ENCODE data around the gene CLCA1. TPM values are rescaled to one million over a fixed set of nuclear protein-coding genes. Genes with fewer than 3 reads are reported as not detected.

Gene CLCA1
- total and polyA plus RNA-seq, 4 donors, result 0.06 to 0.10 TPM; not detected in 2

GRCh38 chr1:86477256-86477655, 8.5 kb downstream of the CLCA1 start:
- H3K36me3 ChIP-seq (ENCODE audit: control insufficient read depth, insufficient read depth, low read length), result no peaks in the 10 kb centered on the region
- no peak overlapping the region for H3K27ac ChIP-seq (ENCODE audit: low read depth, low read length)
- H3K4me1 ChIP-seq (ENCODE audit: control insufficient read depth, insufficient read depth, low read length), result no peaks in the 10 kb centered on the region
- no peaks in the 10 kb centered on the region for H3K27me3 ChIP-seq (ENCODE audit: control insufficient read depth, insufficient read depth, low read length)
- no peaks in the 10 kb centered on the region for H3K9me3 ChIP-seq (ENCODE audit: control insufficient read depth, insufficient read depth, low read length)
- no peak for DNase-seq (ENCODE audit: low read depth in 4 of 6, low spot score in 6 of 6)
- WGBS (ENCODE audit: insufficient coverage), result 90% methylated on average over 2 of the region's 4 CpGs
- H3K4me3 ChIP-seq (ENCODE audit: low read depth, low read length), result no peak overlapping the region

GRCh38 chr1:86477682-86478081, 9.0 kb downstream of the CLCA1 start:
- no peaks in the 10 kb centered on the region for H3K36me3 ChIP-seq (ENCODE audit: control insufficient read depth, insufficient read depth, low read length)
- no peak overlapping the region for H3K4me3 ChIP-seq (ENCODE audit: low read depth, low read length)
- DNase-seq (ENCODE audit: low read depth in 4 of 6, low spot score in 6 of 6), result no peak
- no peaks in the 10 kb centered on the region for H3K27me3 ChIP-seq (ENCODE audit: control insufficient read depth, insufficient read depth, low read length)
- WGBS (ENCODE audit: insufficient coverage), result 87% methylated on average over 3 of the region's 4 CpGs
- no peaks in the 10 kb centered on the region for H3K9me3 ChIP-seq (ENCODE audit: control insufficient read depth, insufficient read depth, low read length)
- H3K27ac ChIP-seq (ENCODE audit: low read depth, low read length), result no peak overlapping the region
- no peaks in the 10 kb centered on the region for H3K4me1 ChIP-seq (ENCODE audit: control insufficient read depth, insufficient read depth, low read length)

DNA sequence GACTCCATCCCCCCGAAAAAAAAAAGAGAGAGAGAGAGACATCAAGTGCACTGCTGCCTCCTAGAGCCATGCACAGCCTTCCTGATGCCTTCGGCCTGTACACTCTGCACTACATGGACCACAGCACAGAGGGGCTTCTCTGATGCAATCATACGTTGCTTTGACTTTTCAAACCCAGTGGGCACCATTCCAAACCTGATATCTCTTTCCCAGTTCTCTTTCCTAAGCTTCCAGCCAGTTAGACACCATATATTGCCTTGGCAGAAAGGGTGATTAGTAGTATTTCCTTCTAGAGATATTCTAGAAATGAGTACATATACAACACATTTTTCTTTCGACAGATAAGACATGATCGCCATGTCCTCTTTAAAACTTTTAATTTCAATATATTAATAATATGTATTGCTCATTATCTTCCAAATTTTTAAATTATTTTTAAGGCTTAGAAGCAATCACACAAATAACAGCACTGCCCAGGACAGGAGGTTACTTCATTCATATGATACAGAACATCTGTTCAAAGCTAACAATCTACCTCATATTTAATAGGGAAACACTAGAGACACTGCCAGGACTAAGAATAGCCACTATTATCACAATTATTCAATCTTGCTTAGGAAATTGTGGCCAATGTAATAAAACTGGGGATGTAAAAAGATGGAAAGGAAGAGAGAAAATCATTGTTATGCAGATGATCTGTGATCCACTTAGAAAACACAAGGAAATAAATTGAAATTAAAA, 9.9 kb downstream of the CLCA1 start:
- Histone ChIP-seq H3K27me3 (ENCODE audit: control insufficient read depth, insufficient read depth, low read length) (no peaks in the 10 kb centered on the region), H3K27ac (ENCODE audit: low read depth, low read length) (no peak overlapping the region), H3K4me1 (ENCODE audit: control insufficient read depth, insufficient read depth, low read length) (no peaks in the 10 kb centered on the region), H3K36me3 (ENCODE audit: control insufficient read depth, insufficient read depth, low read length) (no peaks in the 10 kb centered on the region), H3K4me3 (ENCODE audit: low read depth, low read length) (no peak overlapping the region), H3K9me3 (ENCODE audit: control insufficient read depth, insufficient read depth, low read length) (no peaks in the 10 kb centered on the region)
- WGBS (ENCODE audit: insufficient coverage), result 83% methylated on average over 3 of the region's 5 CpGs
- no peak for DNase-seq (ENCODE audit: low read depth in 4 of 6, low spot score in 6 of 6)

DNA sequence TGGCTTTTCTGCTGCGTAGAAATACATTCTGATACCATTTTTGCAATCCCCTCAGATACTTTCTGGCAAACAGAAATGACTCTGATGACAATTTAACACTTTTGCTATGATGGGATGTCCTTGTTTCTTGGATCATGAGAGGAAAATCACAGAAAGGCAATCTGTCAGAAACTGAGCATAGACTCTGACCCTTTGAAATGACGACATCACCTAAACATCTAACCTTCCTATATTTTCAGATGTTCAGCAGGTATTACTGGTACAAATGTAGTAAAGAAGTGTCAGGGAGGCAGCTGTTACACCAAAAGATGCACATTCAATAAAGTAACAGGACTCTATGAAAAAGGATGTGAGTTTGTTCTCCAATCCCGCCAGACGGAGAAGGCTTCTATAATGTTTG, 13.2 kb downstream of the CLCA1 start:
- Histone ChIP-seq H3K9me3 (ENCODE audit: control insufficient read depth, insufficient read depth, low read length) (no peaks in the 10 kb centered on the region), H3K27ac (ENCODE audit: low read depth, low read length) (no peak overlapping the region), H3K4me3 (ENCODE audit: low read depth, low read length) (no peak overlapping the region), H3K27me3 (ENCODE audit: control insufficient read depth, insufficient read depth, low read length) (no peaks in the 10 kb centered on the region), H3K36me3 (ENCODE audit: control insufficient read depth, insufficient read depth, low read length) (no peaks in the 10 kb centered on the region), H3K4me1 (ENCODE audit: control insufficient read depth, insufficient read depth, low read length) (no peaks in the 10 kb centered on the region)
- DNase-seq (ENCODE audit: low read depth in 4 of 6, low spot score in 6 of 6), result no peak
- no CpG with 5 or more reads among the region's 4 CpGs for WGBS (ENCODE audit: insufficient coverage)

DNA sequence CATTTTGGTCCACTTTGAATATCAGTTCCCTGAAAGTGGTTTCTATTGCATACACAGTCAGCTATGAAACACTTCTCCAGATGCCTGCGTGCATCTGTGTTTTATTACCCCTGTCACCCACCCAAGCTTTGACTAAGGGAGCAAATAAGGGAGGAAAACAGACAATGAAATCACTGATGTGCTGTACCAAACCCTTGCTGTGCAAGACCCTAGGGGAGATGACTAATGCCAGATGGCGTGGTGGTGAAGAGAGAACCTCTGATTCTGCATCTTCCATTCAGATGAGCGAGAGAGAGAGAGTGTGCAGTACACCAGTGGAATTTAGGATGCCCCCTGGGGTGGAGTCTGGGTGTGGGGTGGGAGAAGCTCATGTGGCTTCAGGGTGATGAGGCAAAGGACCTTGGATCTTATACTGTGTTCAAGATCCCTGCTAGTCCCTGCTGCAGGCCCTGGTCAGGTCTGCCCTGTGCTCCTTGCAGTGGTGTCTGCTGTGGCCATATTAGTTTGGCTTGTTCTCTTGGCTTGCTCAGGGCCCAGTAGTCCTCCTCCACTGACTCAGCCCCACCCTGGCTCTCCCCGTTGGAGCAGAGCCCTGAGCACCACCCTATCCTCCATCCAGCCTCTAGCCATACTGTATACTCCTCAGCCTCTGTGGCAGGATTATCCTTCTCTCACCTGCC, 18.5 kb downstream of the CLCA1 start:
- H3K27ac ChIP-seq (ENCODE audit: low read depth, low read length), result no peak overlapping the region
- H3K4me3 ChIP-seq (ENCODE audit: low read depth, low read length), result no peak overlapping the region
- no peaks in the 10 kb centered on the region for H3K36me3 ChIP-seq (ENCODE audit: control insufficient read depth, insufficient read depth, low read length)
- H3K9me3 ChIP-seq (ENCODE audit: control insufficient read depth, insufficient read depth, low read length), result no peaks in the 10 kb centered on the region
- DNase-seq (ENCODE audit: low read depth in 4 of 6, low spot score in 6 of 6), result no peak
- 70% methylated on average over 3 of the region's 4 CpGs for WGBS (ENCODE audit: insufficient coverage)
- H3K27me3 ChIP-seq (ENCODE audit: control insufficient read depth, insufficient read depth, low read length), result no peaks in the 10 kb centered on the region
- H3K4me1 ChIP-seq (ENCODE audit: control insufficient read depth, insufficient read depth, low read length), result no peaks in the 10 kb centered on the region

DNA sequence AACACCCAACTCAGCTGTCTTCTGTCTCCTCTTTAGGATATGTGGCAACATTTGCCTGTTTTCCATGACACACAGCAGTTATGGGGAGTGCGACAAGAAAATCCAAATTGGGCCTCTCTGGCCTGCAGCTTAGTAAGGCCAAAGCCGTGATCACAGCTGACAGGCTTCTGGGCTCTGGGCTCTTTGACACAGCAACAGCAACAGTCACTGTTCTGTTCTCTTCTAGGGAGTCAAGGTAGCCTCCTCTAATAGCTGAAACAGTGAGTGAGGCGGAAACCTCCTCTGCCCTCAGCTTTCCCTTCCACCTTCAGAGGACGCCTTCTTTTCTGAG, 19.0 kb downstream of the CLCA1 start:
- Histone ChIP-seq H3K4me3 (ENCODE audit: low read depth, low read length) (no peak overlapping the region), H3K27me3 (ENCODE audit: control insufficient read depth, insufficient read depth, low read length) (no peaks in the 10 kb centered on the region), H3K4me1 (ENCODE audit: control insufficient read depth, insufficient read depth, low read length) (no peaks in the 10 kb centered on the region), H3K27ac (ENCODE audit: low read depth, low read length) (no peak overlapping the region), H3K9me3 (ENCODE audit: control insufficient read depth, insufficient read depth, low read length) (no peaks in the 10 kb centered on the region), H3K36me3 (ENCODE audit: control insufficient read depth, insufficient read depth, low read length) (no peaks in the 10 kb centered on the region)
- DNase-seq (ENCODE audit: low read depth in 4 of 6, low spot score in 6 of 6), result no peak
- 100% methylated on average over 1 of the region's 4 CpGs for WGBS (ENCODE audit: insufficient coverage)

DNA sequence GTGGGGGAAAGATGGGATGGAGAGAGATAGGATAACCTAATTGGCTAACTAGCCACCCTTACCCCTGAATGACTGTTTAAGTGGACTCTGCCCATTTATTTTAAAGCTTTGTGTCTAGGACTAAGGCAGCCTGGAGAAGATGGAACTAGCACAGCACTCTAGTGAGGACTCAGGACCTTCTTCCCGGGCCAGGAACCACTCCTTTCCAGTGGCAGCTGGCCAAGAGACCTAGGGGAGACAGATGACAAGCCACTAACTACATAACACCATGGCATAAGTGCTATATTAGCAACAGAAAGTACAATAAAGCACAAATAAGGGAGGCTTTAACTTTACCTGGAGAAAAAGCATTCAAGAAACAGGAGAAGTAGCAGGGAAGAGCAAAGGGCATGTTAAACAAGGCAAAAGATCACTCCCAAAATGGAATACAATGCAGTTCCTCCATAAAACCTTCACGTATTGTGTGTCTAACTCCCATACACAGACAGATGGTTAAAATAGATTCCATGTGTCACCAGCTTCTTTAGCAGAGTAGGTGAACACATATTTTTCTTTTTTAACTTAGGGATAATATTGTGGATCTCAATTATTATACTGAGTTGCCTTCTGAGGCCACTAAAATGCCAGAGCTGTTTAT, 20.6 kb downstream of the CLCA1 start:
- no CpG with 5 or more reads among the region's 2 CpGs for WGBS (ENCODE audit: insufficient coverage)
- H3K4me1 ChIP-seq (ENCODE audit: control insufficient read depth, insufficient read depth, low read length), result no peaks in the 10 kb centered on the region
- DNase-seq (ENCODE audit: low read depth in 4 of 6, low spot score in 6 of 6), result no peak

GRCh38 chr1:86491171-86491950, 22.6 kb downstream of the CLCA1 start:
- DNase-seq (ENCODE audit: low read depth in 4 of 6, low spot score in 6 of 6), result no peak
- Histone ChIP-seq H3K4me1 (ENCODE audit: control insufficient read depth, insufficient read depth, low read length) (no peaks in the 10 kb centered on the region), H3K9me3 (ENCODE audit: control insufficient read depth, insufficient read depth, low read length) (no peaks in the 10 kb centered on the region), H3K4me3 (ENCODE audit: low read depth, low read length) (no peak overlapping the region), H3K27ac (ENCODE audit: low read depth, low read length) (no peak overlapping the region), H3K36me3 (ENCODE audit: control insufficient read depth, insufficient read depth, low read length) (no peaks in the 10 kb centered on the region), H3K27me3 (ENCODE audit: control insufficient read depth, insufficient read depth, low read length) (no peaks in the 10 kb centered on the region)
- WGBS (ENCODE audit: insufficient coverage), result 80% methylated on average over 1 of the region's 2 CpGs

More for the DNA sequence above, 20.6 kb downstream of the CLCA1 start:
- Histone ChIP-seq H3K36me3 (ENCODE audit: control insufficient read depth, insufficient read depth, low read length) (no peaks in the 10 kb centered on the region), H3K4me3 (ENCODE audit: low read depth, low read length) (no peak overlapping the region), H3K9me3 (ENCODE audit: control insufficient read depth, insufficient read depth, low read length) (no peaks in the 10 kb centered on the region), H3K27me3 (ENCODE audit: control insufficient read depth, insufficient read depth, low read length) (no peaks in the 10 kb centered on the region), H3K27ac (ENCODE audit: low read depth, low read length) (no peak overlapping the region)

DNA sequence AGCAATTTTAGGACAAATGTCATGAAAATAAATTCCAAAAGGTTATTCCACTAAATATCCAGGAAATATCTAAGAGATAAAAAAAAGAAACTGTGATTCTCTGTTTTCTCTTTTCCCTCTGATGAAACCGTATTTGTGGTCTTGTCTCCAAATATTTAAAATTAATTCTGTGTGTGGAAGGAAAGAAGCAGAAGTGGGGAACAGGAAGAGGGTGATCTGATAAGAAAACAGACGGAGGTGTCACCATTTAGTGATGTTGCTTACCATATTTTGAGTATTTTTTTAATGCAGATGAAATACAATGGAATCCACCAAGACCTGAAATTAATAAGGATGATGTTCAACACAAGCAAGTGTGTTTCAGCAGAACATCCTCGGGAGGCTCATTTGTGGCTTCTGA, 29.6 kb downstream of the CLCA1 start:
- Histone ChIP-seq H3K4me3 (ENCODE audit: low read depth, low read length) (no peak overlapping the region), H3K27me3 (ENCODE audit: control insufficient read depth, insufficient read depth, low read length) (no peaks in the 10 kb centered on the region), H3K27ac (ENCODE audit: low read depth, low read length) (no peak overlapping the region), H3K36me3 (ENCODE audit: control insufficient read depth, insufficient read depth, low read length) (no peaks in the 10 kb centered on the region), H3K4me1 (ENCODE audit: control insufficient read depth, insufficient read depth, low read length) (peaks cover 6% of the 10 kb centered on the region), H3K9me3 (ENCODE audit: control insufficient read depth, insufficient read depth, low read length) (no peaks in the 10 kb centered on the region)
- no peak for DNase-seq (ENCODE audit: low read depth in 4 of 6, low spot score in 6 of 6)
- WGBS (ENCODE audit: insufficient coverage), result 88% methylated on average over 3 of the region's 3 CpGs

Data from spinal cord (tissue), 10 donors.